LoVo (cell line): ENCODE data around the gene ZCCHC9.
"Not testable (repeated sequence)": the region's sequence is repeated elsewhere in the genome, so short reads cannot be mapped to it uniquely, and the experiment has no call there.

Experiments used
- DNase-seq: peaks from one replicate; pipeline ENCODE4 v3.0.0-alpha.2; 2016; ENCODE audit warnings: low spot score

The ZCCHC9 gene, protein sequence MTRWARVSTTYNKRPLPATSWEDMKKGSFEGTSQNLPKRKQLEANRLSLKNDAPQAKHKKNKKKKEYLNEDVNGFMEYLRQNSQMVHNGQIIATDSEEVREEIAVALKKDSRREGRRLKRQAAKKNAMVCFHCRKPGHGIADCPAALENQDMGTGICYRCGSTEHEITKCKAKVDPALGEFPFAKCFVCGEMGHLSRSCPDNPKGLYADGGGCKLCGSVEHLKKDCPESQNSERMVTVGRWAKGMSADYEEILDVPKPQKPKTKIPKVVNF

DNA sequence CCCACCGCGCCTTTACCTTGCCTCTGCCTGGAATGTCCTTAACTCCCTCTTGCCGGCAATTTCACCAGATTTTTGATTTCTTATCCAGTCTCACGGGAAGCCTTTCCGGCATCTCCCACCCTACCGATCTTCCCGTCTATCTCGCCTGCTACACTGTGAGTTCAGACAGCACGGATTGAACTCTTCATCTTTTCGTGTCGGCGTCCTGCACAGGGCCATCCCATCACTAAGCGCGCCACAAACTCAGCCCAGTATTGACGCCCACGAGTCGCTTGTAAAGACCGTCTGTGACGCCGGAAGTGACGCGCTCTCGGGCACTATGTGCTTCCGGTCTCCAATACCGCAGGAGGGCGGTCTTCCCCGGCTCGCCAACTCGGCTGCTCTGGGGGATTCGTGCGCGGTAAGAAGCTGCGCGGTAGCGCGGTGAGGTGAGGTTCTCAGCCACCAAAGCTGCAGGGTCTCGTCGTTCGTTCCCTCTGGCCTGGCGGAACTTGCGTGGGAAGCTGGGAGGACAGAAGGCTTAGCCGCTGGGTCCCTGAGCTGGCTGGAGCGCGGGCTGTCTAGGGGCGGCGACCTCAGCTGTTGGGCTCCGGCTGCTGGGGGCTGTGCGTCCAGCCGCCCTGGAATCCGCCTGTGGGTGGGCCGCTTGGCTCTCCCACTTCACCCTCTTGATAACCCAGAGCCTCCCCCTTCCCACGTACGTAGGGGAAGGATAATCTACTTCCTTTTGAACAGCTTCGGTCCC, at the start of gene ZCCHC9:
TSS of gene ZCCHC9 (plus strand) at position 317 of the 745 bp plus-strand sequence. CDS start 3,171 bp downstream, outside the sequence.
- DNase-seq, result peak; percentile 96

DNA sequence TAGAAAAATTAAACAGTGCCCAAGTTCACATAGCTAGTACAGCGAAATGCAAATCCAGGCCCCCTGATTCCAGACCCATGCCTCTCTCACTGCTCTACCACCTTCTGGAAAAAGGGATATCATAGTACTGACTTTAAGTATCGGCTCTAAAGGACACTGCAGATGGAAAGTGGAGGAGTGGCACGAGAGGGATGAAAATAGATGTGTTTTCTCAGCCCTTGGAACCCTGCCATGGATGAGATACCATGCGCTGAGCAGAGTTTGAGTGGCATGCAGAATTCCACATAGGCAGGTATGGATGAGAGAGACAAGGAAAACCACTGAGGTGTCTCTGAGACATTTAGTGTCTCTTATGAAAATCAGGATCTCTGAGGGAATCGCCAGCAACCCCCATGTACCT, 49.5 kb upstream of the ZCCHC9 start:
- DNase-seq, result no peak

DNA sequence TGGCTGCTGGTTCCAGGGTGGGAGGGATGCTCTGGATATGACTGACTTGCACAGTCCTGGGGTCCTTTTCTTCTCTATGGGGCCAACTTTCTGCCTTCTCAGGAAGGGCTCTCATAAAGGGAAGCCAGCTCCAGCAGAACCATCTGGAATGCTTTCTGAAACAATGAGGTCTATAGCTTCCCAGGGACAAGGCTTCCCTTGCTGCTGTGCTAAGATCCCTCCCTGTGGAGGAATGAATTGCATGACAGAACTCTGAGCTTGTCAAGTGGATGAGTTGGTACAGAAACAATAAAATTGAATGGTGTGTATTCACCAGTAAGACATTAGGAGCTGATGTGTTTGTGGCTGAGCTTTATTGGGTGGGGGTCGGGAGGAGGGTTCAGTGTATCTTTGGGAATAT, 48.5 kb upstream of the ZCCHC9 start:
- DNase-seq, result no peak

DNA sequence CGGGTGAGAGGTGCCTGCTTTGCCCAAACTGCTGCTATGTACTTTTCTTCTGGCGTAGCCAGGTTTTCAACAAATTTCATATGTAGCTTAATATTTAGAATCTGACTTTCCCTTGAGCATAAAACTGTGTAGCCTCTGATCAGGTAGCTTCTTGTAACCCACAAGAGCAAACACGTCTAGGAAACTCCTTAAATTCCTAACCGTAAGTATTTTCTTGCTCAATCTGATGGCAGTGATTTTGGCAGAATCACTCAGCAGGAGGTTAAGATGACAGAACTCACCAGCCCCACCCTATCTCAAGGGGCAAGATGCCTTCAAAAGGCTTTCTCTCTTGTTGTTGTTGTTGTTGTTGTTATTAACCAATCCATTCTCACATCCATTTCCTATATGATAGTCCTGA, 47.5 kb upstream of the ZCCHC9 start:
- DNase-seq, result no peak

DNA sequence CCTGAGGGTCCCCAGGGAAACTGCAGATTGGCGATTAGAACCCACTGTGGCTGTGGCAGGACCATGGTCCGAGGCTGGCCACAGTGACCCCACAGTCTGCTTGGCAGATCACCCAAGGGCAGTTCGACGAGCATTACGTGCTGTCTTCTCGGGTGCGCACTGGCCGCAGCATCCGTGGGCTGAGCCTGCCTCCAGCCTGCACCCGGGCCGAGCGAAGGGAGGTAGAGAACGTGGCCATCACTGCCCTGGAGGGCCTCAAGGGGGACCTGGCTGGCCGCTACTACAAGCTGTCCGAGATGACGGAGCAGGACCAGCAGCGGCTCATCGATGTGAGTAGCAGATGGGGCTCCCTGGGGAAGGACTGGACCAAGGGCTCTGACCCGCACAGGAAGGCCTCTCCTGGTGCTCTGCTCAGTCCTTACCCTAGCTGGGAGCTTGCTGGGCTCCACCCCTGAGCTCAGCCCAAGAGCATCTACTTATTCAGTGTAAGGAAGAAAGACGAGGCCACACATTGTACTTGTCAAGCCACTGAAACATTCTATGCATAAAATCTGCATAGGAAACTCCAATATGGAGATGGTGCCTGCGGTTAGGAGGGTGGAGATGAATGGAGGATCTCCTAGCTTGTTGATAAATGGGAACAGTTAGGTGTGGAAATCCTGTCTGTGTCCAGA, 46.4 kb upstream of the ZCCHC9 start:
- no peak for DNase-seq

DNA sequence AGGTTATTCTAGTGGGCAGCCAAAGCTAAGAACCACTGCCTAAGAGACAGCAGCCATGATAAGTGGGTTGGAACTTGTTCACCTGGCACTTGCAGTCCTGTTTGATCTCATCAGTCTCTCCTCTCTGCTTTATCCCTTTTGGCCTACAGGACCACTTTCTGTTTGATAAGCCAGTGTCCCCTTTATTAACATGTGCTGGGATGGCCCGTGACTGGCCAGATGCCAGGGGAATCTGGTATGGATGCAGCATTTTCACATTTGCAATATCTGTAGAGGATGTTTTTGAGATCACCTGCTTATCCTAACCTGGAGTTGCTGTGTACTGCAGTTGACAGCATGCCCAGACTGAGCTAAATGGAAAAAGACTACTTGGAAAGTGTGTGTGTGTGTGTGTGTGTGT, 44.6 kb upstream of the ZCCHC9 start:
- DNase-seq, result no peak

DNA sequence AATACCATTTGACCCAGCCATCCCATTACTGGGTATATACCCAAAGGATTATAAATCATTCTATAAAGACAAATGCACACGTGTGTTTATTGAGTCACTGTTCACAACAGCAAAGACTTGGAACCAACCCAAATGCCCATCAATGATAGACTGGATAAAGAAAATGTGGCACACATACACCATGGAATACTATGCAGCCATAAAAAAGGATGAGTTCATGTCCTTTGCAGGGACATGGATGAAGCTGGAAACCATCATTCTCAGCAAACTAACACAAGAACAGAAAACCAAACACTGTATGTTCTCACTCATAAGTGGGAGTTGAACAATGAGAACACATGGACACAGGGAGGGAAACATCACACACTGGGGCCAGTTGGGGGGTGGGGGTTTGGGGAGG, 38.6 kb upstream of the ZCCHC9 start:
- not testable (repeated sequence) for DNase-seq

DNA sequence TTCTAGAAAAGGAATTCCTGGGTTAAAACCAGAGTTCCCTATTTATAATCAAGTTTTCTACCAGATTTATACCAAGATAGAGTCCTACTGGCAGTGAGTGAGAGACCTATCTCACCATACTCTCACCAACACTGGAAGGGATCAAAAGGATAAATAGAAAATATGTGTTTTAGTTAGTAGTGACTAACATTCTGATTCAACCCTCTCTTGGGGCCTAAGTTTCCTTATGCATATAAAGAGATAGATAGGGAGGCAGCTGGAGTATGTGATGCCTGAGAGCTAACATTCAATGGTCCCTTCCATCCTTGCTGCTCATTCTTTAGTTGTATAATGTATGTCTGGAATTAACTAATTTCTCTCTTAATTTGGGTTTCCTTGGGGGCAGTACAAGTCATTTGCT, 36.3 kb upstream of the ZCCHC9 start:
- DNase-seq, result no peak

DNA sequence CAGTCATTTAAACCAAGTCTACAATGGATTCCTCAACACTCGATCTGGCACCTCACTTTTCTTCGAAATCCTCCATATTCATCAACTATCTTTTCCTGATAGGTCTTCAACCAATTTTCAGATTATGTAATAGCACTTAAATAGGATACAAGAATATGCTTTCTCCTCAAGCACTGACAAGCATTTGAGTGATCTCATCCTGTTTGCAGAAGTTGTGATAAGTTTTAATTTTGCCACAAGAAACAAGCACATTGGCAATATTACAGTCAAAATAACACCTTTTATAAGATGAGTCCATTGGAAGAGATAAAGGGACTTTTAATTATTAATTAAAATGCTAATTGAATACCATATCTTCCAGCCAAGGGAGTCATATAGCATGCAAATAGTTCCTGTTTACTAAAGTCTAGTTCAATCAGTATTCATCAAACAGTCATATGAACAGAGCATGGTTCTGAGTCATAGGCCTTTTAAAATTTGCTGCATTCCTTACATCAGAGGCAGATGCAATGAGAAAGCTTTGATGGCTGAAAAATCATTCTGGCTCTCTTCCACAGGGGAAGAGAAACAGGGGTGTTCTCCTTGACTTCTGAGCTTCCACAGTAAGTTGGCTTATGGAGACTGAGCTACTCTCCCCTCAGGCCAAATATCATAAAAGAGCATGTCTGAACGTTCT, 32.7 kb upstream of the ZCCHC9 start:
- peak; percentile 58 for DNase-seq

DNA sequence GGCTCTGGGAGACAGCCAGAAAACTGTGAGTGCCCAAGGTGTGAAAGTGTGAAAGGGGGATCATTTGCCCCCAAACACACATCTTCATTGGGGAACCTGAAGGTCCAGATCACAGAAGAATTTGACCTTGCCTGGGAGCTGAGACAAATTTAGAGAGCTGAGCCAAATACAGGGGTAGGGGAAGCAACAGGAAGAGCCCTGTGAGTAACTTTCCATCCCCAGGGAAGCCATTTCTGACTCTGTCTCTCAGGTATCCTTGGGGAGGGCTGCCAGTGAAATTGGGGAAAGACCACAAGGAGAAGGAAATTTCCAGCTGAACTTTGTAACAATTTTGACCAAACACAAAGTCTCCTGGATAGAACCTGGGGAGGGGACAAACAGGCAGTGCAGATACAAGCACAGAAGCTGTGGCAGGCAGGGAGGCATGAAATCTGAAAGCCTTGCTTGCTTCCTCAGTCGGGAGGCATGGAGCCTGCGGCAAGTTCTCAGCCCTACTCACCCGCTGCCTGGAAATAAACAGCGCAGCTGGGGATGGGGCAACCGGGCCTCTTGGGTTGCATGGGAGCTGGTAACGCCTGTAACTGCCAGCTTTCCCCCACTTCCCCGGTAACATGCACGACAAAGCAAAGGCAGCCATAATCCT, 31.5 kb upstream of the ZCCHC9 start:
- DNase-seq, result no peak

DNA sequence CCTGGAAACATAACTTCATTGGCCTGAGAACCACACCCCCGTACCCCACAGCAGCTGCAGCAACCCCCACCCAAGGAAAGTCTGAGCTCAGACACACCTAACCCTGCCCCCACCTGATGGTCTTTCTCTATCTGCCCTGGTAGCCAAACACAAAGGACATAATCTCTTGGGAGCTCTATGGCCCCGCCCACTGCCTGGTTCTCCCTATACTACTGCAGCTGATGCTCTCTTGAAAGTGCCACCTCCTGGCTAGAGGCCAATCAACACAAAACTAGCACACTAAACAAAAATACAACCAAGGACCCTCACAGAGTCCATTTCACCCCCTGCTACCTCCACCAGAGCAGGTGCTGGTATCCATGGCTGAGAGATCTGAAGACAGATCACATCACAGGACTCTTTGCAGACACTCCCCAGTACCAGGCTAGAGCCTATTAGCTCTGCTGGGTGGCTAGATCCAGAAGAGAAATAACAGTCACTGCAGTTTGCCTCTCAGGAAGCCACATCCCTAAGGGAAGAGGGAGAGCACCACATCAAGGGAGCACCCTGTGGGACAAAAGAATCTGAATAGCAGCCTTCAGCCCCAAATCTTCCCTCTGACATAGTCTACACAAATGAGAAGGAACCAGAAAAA, 30.9 kb upstream of the ZCCHC9 start:
- DNase-seq, result not testable (repeated sequence)

DNA sequence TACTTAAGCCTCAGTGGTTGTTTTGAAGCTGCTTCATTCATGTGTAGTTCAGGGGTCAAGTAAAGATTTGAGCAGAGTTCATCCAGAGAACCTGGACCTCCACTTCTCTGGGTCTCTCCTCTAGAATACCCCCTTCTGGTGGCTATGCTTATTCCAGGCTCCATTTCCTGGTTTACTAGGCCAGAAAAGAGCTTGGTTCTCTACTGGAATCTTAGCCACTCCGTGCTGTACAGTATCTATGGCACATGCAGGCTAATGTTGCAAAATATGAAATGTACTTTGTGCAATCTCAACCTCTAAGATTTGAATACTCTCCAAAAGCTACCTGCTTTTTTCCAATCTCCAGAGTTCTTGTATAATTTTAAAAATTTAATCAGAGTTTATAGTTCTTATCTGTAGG, 17.4 kb upstream of the ZCCHC9 start:
- DNase-seq, result no peak

DNA sequence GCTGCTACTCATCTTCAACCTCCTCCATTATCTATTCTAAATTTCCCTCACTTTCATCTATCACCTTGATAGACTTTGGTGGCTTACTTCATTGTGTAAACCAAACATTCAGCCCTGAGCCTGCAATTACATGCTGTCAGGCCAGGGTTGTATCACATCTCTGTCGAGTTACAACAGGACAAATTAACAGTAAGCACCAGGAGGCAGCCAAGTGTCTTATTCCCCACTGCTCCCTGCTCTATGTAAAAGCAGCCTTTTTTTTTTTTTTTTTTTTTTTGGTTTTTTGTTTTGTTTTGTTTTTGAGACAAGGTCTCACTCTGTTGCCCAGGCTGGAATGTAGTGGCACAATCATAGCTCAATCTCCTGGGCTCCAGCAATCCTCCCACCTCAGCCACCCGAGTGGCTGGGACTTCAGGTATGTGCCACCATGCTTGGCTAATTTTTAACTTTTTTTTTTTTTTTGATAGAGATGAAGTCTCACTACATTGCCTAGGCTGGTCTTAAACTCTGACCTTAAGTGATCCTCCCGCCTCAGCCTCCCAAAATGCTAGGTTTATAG, 15.2 kb upstream of the ZCCHC9 start:
- no peak for DNase-seq

DNA sequence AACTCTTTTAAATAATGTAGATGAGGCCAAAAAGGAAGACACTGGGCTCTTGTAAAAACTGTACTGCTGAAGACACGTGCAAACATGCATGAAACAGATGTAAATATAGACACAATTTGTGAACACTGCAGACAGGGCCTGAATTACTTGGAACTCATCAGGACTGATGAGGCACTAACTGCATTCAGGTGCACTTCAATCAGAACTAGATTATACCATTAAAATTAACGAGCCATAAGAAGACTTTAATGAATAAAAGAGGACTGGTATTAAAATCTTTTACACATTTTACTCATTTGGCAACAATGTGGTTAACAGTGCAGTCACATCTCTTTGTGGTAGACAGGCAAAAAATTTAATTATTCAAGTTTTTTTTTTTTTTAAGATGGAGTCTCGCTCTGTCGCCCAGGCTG, 13.4 kb upstream of the ZCCHC9 start:
- no peak for DNase-seq

DNA sequence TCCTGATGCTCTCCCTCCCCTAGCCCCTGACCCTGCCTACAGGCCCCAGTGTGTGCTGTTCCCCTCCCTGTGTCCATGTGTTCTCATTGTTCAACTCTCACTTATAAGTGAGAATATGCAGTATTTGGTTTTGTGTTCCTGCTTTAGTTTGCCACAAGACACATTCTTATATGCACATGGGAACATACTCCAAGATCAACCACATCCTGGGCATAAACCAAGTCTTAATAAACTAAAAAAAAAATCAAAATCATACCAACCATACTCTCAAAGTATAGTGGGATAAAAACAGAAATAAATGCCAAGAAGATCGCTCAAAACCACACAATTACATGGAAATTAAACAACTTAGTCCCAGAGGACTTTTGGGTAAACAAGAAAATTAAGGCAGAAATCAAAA, 11.2 kb upstream of the ZCCHC9 start:
- DNase-seq, result no peak

DNA sequence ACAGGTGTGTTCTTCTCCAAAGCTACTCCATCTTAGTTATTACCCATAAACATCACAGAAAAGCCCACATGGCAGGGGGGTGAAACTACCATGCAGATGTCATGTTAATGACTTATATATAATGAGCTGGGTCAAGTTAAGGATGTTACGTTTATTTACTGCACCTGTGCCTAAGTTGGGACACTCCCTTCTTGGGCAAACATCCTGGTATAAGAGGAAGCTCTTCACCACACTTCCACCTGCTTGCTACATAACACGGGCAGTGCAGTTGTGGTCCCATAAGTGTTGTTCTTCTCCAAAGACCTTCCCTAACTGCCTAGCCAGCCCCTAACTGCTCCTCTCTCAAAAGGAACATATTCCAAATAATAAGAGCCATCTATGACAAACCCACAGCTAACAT, 9.3 kb upstream of the ZCCHC9 start:
- no peak for DNase-seq

DNA sequence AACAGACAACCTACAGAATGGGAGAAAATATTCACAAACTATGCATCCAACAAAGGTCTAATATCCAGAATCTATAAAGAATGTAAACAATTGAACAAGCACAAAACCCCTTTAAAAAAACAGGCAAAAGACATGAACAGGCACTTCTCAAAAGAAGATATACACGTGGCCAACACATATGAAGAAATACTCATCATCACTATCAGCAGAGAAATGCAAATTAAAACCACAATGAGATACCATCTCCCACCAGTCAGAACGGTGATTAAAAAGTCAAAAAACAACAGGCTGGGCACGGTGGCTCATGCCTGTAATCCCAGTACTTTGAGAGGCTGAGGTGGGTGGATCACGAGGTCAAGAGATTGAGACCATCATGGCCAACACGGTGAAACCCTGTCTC, 7.4 kb upstream of the ZCCHC9 start:
- DNase-seq, result not testable (repeated sequence)

DNA sequence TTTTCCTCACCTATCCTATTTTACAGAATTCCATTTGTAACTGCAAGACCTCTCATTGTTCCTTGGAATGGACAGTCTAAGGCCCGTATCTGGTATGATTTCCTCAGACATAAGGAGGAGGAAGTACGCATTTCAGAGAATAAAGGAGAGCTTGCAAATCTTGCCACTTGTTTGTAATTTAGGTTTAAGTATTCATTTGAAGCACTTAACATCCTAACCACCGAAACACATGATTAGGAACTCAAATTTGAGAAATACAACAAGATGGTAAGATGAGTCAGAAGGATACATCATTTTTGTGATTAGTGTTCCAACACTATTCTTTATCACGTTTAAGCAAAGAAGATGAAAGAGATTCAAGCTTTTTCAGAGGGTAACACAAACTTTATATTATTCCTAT, 3.9 kb upstream of the ZCCHC9 start:
- DNase-seq, result no peak

DNA sequence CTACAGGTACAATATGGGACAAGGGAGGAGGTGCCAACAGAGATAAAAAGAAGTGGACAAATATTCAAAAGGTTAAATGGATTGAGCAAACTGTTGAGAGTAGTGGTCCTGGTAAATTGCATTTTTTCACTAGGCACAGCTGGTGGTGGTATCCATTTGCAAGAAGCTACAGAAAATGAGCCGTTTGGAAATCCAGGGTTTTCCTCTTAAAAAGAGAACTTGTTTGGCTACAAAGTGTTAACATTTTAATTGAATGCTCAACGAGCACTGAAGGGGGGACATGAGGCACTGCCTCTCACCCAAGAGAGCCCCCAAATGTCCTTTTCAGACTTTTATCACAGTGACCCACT, 491 bp upstream of the ZCCHC9 start:
- no peak for DNase-seq

DNA sequence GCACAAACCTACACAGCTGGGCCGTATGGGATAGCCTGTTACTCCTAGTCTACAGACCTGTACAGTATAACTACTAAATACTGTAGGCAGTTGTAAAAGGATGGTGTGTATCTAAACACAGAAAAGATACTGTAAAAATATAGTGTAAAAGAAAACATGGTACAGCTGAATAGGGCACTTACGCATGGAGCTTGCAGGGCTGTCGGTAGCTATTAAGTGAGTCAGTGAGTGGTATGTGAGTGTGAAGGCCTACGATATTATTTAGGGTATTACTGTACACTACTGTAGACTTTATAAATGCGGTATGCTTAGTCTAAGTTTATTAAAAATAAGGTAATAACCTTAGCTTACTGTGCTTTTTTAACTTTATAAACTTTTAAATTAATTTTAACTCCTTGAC, 1.2 kb downstream of the ZCCHC9 start:
- DNase-seq, result no peak

DNA sequence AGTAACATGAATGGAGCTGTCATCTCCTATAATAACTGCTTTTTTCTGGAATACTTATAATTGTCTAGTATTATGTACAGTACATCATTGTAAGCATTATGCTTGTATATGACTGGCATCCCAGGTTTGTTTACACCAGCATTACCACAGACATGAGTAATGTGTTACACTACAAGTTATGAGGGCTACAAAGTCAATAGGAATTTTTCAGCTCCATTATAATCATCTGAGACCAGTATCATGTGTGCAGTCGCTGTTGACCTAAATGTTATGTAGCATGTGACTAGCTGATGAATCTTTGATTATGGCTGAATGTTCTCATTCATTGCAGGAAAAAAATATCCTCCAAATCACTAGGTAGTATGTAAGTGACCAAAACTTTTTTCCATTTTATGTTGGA, 2.2 kb downstream of the ZCCHC9 start:
- DNase-seq, result no peak
